Measurements from ENCODE around the gene CC2D2A. TPM values are rescaled to one million over a fixed set of nuclear protein-coding genes. Genes with fewer than 3 reads are reported as not detected.

Gene CC2D2A
- total and polyA plus RNA-seq, 10 of the 15 experiments (the other 5 are each of a cell fraction or from before 2014, with no cell fraction given) = 0.04 to 1.1 (median 0.26) TPM

DNA sequence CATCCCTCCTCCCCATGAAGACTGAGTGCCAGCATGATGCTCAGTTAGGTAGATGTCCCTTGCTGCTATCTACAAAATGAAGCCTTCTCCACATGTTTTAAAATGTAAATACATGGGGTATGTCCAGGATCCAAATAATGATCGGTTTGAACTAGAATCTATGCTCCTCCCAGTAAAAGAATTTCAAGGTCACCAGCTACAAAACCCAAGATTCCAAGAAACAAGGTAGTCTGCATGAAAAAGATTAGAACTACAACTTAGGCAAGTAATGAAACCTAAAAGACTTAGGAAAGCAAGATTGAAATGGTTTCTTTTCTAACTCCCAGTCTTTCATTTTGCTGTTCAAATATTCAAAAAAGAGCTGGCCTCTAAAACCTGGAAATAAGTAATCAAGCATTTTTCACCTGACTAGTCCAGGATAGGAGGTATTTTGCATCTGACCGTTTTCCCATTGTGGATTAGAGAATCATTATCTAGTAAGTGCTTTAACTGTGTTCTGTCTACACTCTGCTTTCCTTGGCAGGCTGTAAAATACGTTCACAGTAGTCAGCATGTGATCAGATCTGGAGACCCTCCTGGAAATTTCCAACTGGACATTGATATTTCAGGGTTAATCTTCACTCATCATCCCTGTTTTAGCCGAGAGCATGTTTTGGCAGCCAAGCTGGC lies 57.4 kb downstream of the CC2D2A start:
- no peaks in the 10 kb centered on the region for H3K27me3 ChIP-seq (replicated peaks in 1 of 2; ENCODE audit: control insufficient read depth in 2 of 2, insufficient read depth in 2 of 2, low read length in 1 of 2)
- ChIA-PET RAD21 (ENCODE audit: unreplicated experiment) (no interaction called here), SMC1A (ENCODE audit: uncharacterized antibody, unreplicated experiment) (interaction anchor here (0.8 to 0.9 kb wide), 2 partner anchors 8 to 149 kb away, joined by 3 read pairs; no protein-coding TSS in a partner anchor), CTCF (no interaction called here), POLR2A (no interaction called here)
- no peak overlapping the region for H3K9ac ChIP-seq (ENCODE audit: control insufficient read depth, insufficient read depth, low read length)
- no peak for ATAC-seq
- no peak overlapping the region for H3K27ac ChIP-seq (ENCODE audit: control insufficient read depth, insufficient read depth)
- FAIRE-seq = no peak
- H3K36me3 ChIP-seq (ENCODE audit: control insufficient read depth in 2 of 2, insufficient read depth in 2 of 2, low read length in 1 of 2) = no peaks in the 10 kb centered on the region
- in situ Hi-C loops (cut with MboI) = no loop called here
- intact Hi-C loops (cut with micrococcal nuclease; ENCODE audit: unreplicated experiment) = no loop called here
- no peak overlapping the region for H3K4me3 ChIP-seq
- H3K4me2 ChIP-seq (ENCODE audit: control insufficient read depth, insufficient read depth) = no peak overlapping the region
- H2AFZ ChIP-seq (ENCODE audit: control insufficient read depth, low read depth, low read length) = no peak overlapping the region
- no peaks in the 10 kb centered on the region for H4K20me1 ChIP-seq (ENCODE audit: control insufficient read depth, insufficient read depth)
- no peak for TF ChIP-seq ZNF24 (IDR thresholded peaks at IDR 0.05)
- no peak for TF ChIP-seq NRF1 (conservative IDR thresholded peaks at IDR 0.05; ENCODE audit: low read depth, low read length)
- TF ChIP-seq, protein P1, sequence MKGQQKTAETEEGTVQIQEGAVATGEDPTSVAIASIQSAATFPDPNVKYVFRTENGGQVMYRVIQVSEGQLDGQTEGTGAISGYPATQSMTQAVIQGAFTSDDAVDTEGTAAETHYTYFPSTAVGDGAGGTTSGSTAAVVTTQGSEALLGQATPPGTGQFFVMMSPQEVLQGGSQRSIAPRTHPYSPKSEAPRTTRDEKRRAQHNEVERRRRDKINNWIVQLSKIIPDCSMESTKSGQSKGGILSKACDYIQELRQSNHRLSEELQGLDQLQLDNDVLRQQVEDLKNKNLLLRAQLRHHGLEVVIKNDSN (IDR thresholded peaks at IDR 0.05; ENCODE audit: borderline replicate concordance, extremely low read length, insufficient read depth, low read depth, low read length) = no peak
- no peak for TF ChIP-seq JUND (IDR thresholded peaks at IDR 0.05; ENCODE audit: low read depth, low read length)
- no peak for TF ChIP-seq GATAD2B (conservative IDR thresholded peaks at IDR 0.05; ENCODE audit: low read depth)
- no peak for TF ChIP-seq FOXK2 (IDR thresholded peaks at IDR 0.05)
- TF ChIP-seq PAX5 (IDR thresholded peaks at IDR 0.05; ENCODE audit: borderline replicate concordance, low read depth, low read length) = no peak
- TF ChIP-seq MEF2A (IDR thresholded peaks at IDR 0.05; ENCODE audit: insufficient read depth, low read depth, low read length) = no peak
- no peak for TF ChIP-seq NFYB (IDR thresholded peaks at IDR 0.05; ENCODE audit: insufficient read depth, low read depth, low read length)
- TF ChIP-seq, protein P2, sequence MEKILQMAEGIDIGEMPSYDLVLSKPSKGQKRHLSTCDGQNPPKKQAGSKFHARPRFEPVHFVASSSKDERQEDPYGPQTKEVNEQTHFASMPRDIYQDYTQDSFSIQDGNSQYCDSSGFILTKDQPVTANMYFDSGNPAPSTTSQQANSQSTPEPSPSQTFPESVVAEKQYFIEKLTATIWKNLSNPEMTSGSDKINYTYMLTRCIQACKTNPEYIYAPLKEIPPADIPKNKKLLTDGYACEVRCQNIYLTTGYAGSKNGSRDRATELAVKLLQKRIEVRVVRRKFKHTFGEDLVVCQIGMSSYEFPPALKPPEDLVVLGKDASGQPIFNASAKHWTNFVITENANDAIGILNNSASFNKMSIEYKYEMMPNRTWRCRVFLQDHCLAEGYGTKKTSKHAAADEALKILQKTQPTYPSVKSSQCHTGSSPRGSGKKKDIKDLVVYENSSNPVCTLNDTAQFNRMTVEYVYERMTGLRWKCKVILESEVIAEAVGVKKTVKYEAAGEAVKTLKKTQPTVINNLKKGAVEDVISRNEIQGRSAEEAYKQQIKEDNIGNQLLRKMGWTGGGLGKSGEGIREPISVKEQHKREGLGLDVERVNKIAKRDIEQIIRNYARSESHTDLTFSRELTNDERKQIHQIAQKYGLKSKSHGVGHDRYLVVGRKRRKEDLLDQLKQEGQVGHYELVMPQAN (conservative IDR thresholded peaks at IDR 0.05) = no peak
- TF ChIP-seq, protein P3, sequence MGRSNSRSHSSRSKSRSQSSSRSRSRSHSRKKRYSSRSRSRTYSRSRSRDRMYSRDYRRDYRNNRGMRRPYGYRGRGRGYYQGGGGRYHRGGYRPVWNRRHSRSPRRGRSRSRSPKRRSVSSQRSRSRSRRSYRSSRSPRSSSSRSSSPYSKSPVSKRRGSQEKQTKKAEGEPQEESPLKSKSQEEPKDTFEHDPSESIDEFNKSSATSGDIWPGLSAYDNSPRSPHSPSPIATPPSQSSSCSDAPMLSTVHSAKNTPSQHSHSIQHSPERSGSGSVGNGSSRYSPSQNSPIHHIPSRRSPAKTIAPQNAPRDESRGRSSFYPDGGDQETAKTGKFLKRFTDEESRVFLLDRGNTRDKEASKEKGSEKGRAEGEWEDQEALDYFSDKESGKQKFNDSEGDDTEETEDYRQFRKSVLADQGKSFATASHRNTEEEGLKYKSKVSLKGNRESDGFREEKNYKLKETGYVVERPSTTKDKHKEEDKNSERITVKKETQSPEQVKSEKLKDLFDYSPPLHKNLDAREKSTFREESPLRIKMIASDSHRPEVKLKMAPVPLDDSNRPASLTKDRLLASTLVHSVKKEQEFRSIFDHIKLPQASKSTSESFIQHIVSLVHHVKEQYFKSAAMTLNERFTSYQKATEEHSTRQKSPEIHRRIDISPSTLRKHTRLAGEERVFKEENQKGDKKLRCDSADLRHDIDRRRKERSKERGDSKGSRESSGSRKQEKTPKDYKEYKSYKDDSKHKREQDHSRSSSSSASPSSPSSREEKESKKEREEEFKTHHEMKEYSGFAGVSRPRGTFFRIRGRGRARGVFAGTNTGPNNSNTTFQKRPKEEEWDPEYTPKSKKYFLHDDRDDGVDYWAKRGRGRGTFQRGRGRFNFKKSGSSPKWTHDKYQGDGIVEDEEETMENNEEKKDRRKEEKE (IDR thresholded peaks at IDR 0.05) = no peak
- no peak for TF ChIP-seq CBX3 (IDR thresholded peaks at IDR 0.05; ENCODE audit: borderline replicate concordance, low read depth)
- TF ChIP-seq CREB1 (IDR thresholded peaks at IDR 0.05; ENCODE audit: low read depth) = no peak
- TF ChIP-seq, protein P4, sequence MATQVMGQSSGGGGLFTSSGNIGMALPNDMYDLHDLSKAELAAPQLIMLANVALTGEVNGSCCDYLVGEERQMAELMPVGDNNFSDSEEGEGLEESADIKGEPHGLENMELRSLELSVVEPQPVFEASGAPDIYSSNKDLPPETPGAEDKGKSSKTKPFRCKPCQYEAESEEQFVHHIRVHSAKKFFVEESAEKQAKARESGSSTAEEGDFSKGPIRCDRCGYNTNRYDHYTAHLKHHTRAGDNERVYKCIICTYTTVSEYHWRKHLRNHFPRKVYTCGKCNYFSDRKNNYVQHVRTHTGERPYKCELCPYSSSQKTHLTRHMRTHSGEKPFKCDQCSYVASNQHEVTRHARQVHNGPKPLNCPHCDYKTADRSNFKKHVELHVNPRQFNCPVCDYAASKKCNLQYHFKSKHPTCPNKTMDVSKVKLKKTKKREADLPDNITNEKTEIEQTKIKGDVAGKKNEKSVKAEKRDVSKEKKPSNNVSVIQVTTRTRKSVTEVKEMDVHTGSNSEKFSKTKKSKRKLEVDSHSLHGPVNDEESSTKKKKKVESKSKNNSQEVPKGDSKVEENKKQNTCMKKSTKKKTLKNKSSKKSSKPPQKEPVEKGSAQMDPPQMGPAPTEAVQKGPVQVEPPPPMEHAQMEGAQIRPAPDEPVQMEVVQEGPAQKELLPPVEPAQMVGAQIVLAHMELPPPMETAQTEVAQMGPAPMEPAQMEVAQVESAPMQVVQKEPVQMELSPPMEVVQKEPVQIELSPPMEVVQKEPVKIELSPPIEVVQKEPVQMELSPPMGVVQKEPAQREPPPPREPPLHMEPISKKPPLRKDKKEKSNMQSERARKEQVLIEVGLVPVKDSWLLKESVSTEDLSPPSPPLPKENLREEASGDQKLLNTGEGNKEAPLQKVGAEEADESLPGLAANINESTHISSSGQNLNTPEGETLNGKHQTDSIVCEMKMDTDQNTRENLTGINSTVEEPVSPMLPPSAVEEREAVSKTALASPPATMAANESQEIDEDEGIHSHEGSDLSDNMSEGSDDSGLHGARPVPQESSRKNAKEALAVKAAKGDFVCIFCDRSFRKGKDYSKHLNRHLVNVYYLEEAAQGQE (IDR thresholded peaks at IDR 0.05; ENCODE audit: low read depth, low read length) = no peak
- H3K4me1 ChIP-seq (ENCODE audit: control insufficient read depth, insufficient read depth, low read length) = no peaks in the 10 kb centered on the region
- WGBS (ENCODE audit: insufficient coverage, insufficient replicate concordance, low lambda C conversion rate, missing lambda C conversion rate) = 32% methylated on average over 4 of the region's 4 CpGs
- no peak for DNase-seq (ENCODE audit: low read depth, low spot score)
- H3K9me3 ChIP-seq (replicated peaks; ENCODE audit: control insufficient read depth, insufficient read depth, low read length) = no peaks in the 10 kb centered on the region
- no TSS peak for BruUV-seq (replicated peaks)
- no peaks in the 10 kb centered on the region for H3K79me2 ChIP-seq (ENCODE audit: control insufficient read depth, insufficient read depth, low read length)

Data from GM12878 (cell line).